Endothelial cell of umbilical vein (primary cell): ENCODE results near the gene MYO9A. TPM values are rescaled to one million over a fixed set of nuclear protein-coding genes. Genes with fewer than 3 reads are reported as not detected.

Experiments
- BruUV-seq: library from RNA; stranded (reverse); fragments of 400-500 nt; replicated peaks from 2 replicates; lab custom pipeline; 2021; lab: Mats Ljungman, UMichigan
- CTCF ChIA-PET: fragments of 300-600, 350-600 bp; sonication (Branson Sonifier 250); formaldehyde crosslinking; loops from one replicate; lab custom pipeline; 2021; ENCODE audit warnings: antibody characterized with exemption, inconsistent platforms; lab: Charles Lee
- POLR2A ChIA-PET: fragments of 300-600, 350-600 bp; sonication (Branson Sonifier 250); formaldehyde crosslinking; loops from one replicate; lab custom pipeline; 2021; ENCODE audit warnings: antibody characterized with exemption, inconsistent platforms; lab: Charles Lee
- DNase-seq: peaks from one replicate; pipeline ENCODE4 v3.0.0-alpha.2; 2011; ENCODE audit warnings: low read depth, low spot score
- FAIRE-seq: peaks from 2 replicates; lab custom pipeline; 2011; peaks lifted over from hg19 to GRCh38; lab: Jason Lieb, UNC
- H2AFZ ChIP-seq: 2 replicates; pipeline ENCODE4 v1.6.0; 2012; ENCODE audit warnings: low read depth, low read length, control low read depth, inconsistent platforms
- H3K27ac ChIP-seq: 2 replicates; pipeline ENCODE4 v1.5.1; 2011; ENCODE audit warnings: low read depth, mild to moderate bottlenecking, control low read depth, low read length, moderate library complexity; ENCODE audit not compliant: insufficient read depth
- H3K27me3 ChIP-seq, 2 experiments: 2 replicates each; pipeline versions ENCODE4 v1.6.0 to v1.6.1; 2011; ENCODE audit warnings: low read length in 2 of 2, mixed read lengths in 1 of 2; ENCODE audit not compliant: control insufficient read depth in 2 of 2, insufficient read depth in 2 of 2
- H3K36me3 ChIP-seq, 2 experiments: 2 replicates in 1 of 2; 3 replicates in 1 of 2; pipeline ENCODE4 v1.5.1; 2011; ENCODE audit warnings: low read length in 2 of 2, mild to moderate bottlenecking in 1 of 2, moderate library complexity in 1 of 2; ENCODE audit not compliant: control insufficient read depth in 2 of 2, insufficient read depth in 2 of 2; ENCODE audit errors: extremely low read depth in 1 of 2
- H3K4me1 ChIP-seq: 3 replicates; pipeline ENCODE4 v1.5.1; 2011; ENCODE audit warnings: mild to moderate bottlenecking, low read length; ENCODE audit not compliant: control insufficient read depth, insufficient read depth; ENCODE audit errors: extremely low read depth
- H3K4me2 ChIP-seq: 2 replicates; pipeline ENCODE4 v1.6.1; 2011; ENCODE audit warnings: low read length, control low read depth, mixed read lengths; ENCODE audit not compliant: insufficient read depth
- H3K4me3 ChIP-seq, 3 experiments: fragments of 200-600 bp in 1 of 3; sonication (generic), shearing (Covaris generic) in 1 of 3; replicated peaks in 1 of 3; 2 replicates each; pipeline ENCODE4 v1.5.1; 2011 to 2016; ENCODE audit warnings: control low read depth in 3 of 3, low read length in 3 of 3, mild to moderate bottlenecking in 2 of 3, inconsistent platforms in 1 of 3, low read depth in 1 of 3, moderate library complexity in 1 of 3; ENCODE audit not compliant: insufficient read depth in 1 of 3
- H3K79me2 ChIP-seq: 2 replicates; pipeline ENCODE4 v1.6.0; 2012; ENCODE audit warnings: low read length, inconsistent platforms; ENCODE audit not compliant: control insufficient read depth, insufficient read depth
- H3K9ac ChIP-seq: replicated peaks from 2 replicates; pipeline ENCODE3; 2011; ENCODE audit warnings: low read length, control low read depth; ENCODE audit not compliant: insufficient read depth; ENCODE audit errors: extremely low read depth
- H3K9me1 ChIP-seq: replicated peaks from 3 replicates; pipeline ENCODE4 v1.6.0; 2011; ENCODE audit warnings: mild to moderate bottlenecking, low read length; ENCODE audit not compliant: control insufficient read depth, insufficient read depth; ENCODE audit errors: extremely low read depth
- H3K9me3 ChIP-seq: replicated peaks from 2 replicates; pipeline ENCODE4 v1.5.1; 2012; ENCODE audit warnings: low read length, inconsistent platforms; ENCODE audit not compliant: control insufficient read depth, insufficient read depth
- H4K20me1 ChIP-seq: replicated peaks from 2 replicates; pipeline ENCODE3; 2011; ENCODE audit warnings: mild to moderate bottlenecking, low read length; ENCODE audit not compliant: control insufficient read depth, insufficient read depth; ENCODE audit errors: extremely low read depth
- EZH2 ChIP-seq: IDR thresholded peaks from 2 replicates; pipeline ENCODE4 v1.6.1; 2012; ENCODE audit warnings: borderline replicate concordance, low read depth, mild to moderate bottlenecking, moderate library complexity, low read length, inconsistent platforms; ENCODE audit not compliant: severe bottlenecking
- FOS ChIP-seq: IDR thresholded peaks from 2 replicates; pipeline ENCODE4 v1.6.1; 2011; ENCODE audit warnings: mild to moderate bottlenecking, low read length, moderate library complexity, borderline replicate concordance; ENCODE audit not compliant: insufficient read depth
- GATA2 ChIP-seq: IDR thresholded peaks from 2 replicates; pipeline ENCODE4 v1.7.0; 2011; ENCODE audit warnings: low read depth, mild to moderate bottlenecking, moderate library complexity, mixed read lengths, low read length; ENCODE audit not compliant: insufficient read length, insufficient read depth
- JUN ChIP-seq: IDR thresholded peaks from 2 replicates; pipeline ENCODE4 v1.6.1; 2011; ENCODE audit warnings: borderline replicate concordance, low read depth; ENCODE audit not compliant: insufficient read length, insufficient read depth
- MAX ChIP-seq: IDR thresholded peaks from 2 replicates; pipeline ENCODE4 v1.6.1; 2011; ENCODE audit not compliant: insufficient read depth, insufficient read length
- MYC ChIP-seq: IDR thresholded peaks from one replicate; pipeline ENCODE4 v1.6.1; 2011; ENCODE audit warnings: mild to moderate bottlenecking, low read depth, low read length
- POLR2A ChIP-seq: IDR thresholded peaks from 2 replicates; pipeline ENCODE4 v1.6.1; 2012; ENCODE audit warnings: low read depth, mild to moderate bottlenecking, control low read depth, low read length
- POLR2AphosphoS5 ChIP-seq: IDR thresholded peaks from 2 replicates; pipeline ENCODE4 v1.6.1; 2012; ENCODE audit warnings: low read depth, mild to moderate bottlenecking, control low read depth, low read length, moderate library complexity; ENCODE audit not compliant: insufficient read depth
- dilution Hi-C: fragments of 300-500 bp; cut with MboI; formaldehyde crosslinking; loops from one replicate; pipeline ENCODE4 v1.15.0; 2019; ENCODE audit warnings: low sequenced_read_pairs; ENCODE audit not compliant: extremely low pct_ligation_motif_present
- intact Hi-C: fragments of 100-400 bp; cut with micrococcal nuclease; formaldehyde crosslinking; loops from one replicate; pipeline ENCODE4 v1.10.0; 2022
- polyA plus RNA-seq, 4 experiments: library from polyadenylated mRNA; depleted of rRNA in 3 of 4; stranded (reverse) in 3 of 4; unstranded in 1 of 4; fragments of >200 nt; gene quantifications; 2 replicates each; pipeline versions ENCODE4 v1.2.1 to v1.2.3, GENCODE V29; 2011 to 2012; ENCODE audit warnings: missing spikeins in 1 of 4
- total RNA-seq: library from RNA; stranded (reverse); gene quantifications from 2 replicates; pipeline ENCODE4 v1.2.3, GENCODE V29; 2021
- TF ChIP-seq, protein P1 (sequence below), 2 donors: IDR thresholded peaks; 1 replicate in 1 of 2; 2 replicates in 1 of 2; pipeline ENCODE4 v1.5.1; 2011; ENCODE audit warnings: low read length in 2 of 2, mild to moderate bottlenecking in 2 of 2, moderate library complexity in 2 of 2, control low read depth in 1 of 2, inconsistent platforms in 1 of 2, low read depth in 1 of 2; ENCODE audit not compliant: insufficient read depth in 1 of 2; ENCODE audit errors: extremely low read depth in 1 of 2

Gene MYO9A
- total and polyA plus RNA-seq, 2 donors (not counting 3 experiments of a cell fraction or from before 2014, with no cell fraction given) = 6.4 to 30.3 TPM

DNA sequence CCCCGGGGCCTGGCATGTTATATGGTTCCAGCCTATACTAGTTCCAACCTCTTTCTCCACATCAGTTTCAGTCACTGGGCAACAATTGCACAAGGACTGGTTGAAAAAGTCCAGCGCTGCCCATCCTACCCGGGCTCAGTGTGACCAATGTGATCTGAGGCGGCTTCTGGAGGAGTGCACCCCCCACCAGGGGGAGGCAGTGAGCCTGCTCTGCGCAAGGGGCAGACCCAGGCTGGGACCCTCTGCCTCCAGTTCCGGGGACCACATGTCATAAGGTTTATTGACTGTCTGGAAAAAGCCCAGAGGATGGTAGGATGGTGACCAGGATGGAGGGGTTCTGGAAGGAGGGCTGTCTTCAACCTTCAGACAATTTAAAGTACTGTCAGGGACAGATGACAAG lies 333.2 kb downstream of the MYO9A start:
- Histone ChIP-seq H2AFZ (no peak overlapping the region), H3K4me1 (peaks cover 35% of the 10 kb centered on the region), H4K20me1 (no peaks in the 10 kb centered on the region), H3K79me2 (no peaks in the 10 kb centered on the region), H3K4me3 (no peak overlapping the region), H3K9me1 (no peaks in the 10 kb centered on the region), H3K9me3 (no peaks in the 10 kb centered on the region), H3K9ac (no peak overlapping the region), H3K27me3 (no peaks in the 10 kb centered on the region), H3K4me2 (no peak overlapping the region), H3K27ac (no peak overlapping the region), H3K36me3 (no peaks in the 10 kb centered on the region)
- TF ChIP-seq, protein P1, sequence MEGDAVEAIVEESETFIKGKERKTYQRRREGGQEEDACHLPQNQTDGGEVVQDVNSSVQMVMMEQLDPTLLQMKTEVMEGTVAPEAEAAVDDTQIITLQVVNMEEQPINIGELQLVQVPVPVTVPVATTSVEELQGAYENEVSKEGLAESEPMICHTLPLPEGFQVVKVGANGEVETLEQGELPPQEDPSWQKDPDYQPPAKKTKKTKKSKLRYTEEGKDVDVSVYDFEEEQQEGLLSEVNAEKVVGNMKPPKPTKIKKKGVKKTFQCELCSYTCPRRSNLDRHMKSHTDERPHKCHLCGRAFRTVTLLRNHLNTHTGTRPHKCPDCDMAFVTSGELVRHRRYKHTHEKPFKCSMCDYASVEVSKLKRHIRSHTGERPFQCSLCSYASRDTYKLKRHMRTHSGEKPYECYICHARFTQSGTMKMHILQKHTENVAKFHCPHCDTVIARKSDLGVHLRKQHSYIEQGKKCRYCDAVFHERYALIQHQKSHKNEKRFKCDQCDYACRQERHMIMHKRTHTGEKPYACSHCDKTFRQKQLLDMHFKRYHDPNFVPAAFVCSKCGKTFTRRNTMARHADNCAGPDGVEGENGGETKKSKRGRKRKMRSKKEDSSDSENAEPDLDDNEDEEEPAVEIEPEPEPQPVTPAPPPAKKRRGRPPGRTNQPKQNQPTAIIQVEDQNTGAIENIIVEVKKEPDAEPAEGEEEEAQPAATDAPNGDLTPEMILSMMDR (IDR thresholded peaks at IDR 0.05; ENCODE audit: extremely low read depth in 1 of 2, insufficient read depth in 1 of 2, low read depth in 1 of 2, low read length in 2 of 2) = peak; percentile 33 to 36
- no peak for TF ChIP-seq FOS
- dilution Hi-C loops = no loop called here
- ChIA-PET POLR2A (no interaction called here), CTCF (interaction anchor here (1.3 to 2.6 kb wide), 4 partner anchors 8 to 41 kb away, joined by 3 to 16 read pairs (median 9); no protein-coding TSS in a partner anchor)
- intact Hi-C loops = no loop called here
- no TSS peak for BruUV-seq
- FAIRE-seq (no peak), DNase-seq (no peak)

GRCh38 chr15:71782422-71783165 lies 335.4 kb downstream of the MYO9A start:
- Histone ChIP-seq H3K27ac (no peak overlapping the region), H3K4me2 (no peak overlapping the region), H3K9ac (no peak overlapping the region), H3K9me1 (no peaks in the 10 kb centered on the region), H3K4me1 (peaks cover 21% of the 10 kb centered on the region), H3K36me3 (no peaks in the 10 kb centered on the region), H3K27me3 (no peaks in the 10 kb centered on the region), H4K20me1 (no peaks in the 10 kb centered on the region), H3K9me3 (no peaks in the 10 kb centered on the region), H3K79me2 (no peaks in the 10 kb centered on the region), H3K4me3 (no peak overlapping the region), H2AFZ (no peak overlapping the region)
- FAIRE-seq (no peak), DNase-seq (no peak)
- no TSS peak for BruUV-seq
- CTCF ChIA-PET = interaction anchor here (2.7 to 5.1 kb wide), 3 partner anchors 18 to 374 kb away, joined by 14 to 81 read pairs (median 25); no protein-coding TSS in a partner anchor
- TF ChIP-seq POLR2A (no peak), MYC (no peak), JUN (no peak), POLR2AphosphoS5 (no peak), EZH2 (no peak), MAX (no peak), FOS (no peak), GATA2 (no peak)
- TF ChIP-seq, protein P1 (IDR thresholded peaks at IDR 0.05; ENCODE audit: extremely low read depth in 1 of 2, insufficient read depth in 1 of 2, low read depth in 1 of 2, low read length in 2 of 2) = no peak
- POLR2A ChIA-PET = no interaction called here
- intact Hi-C loops (no loop called here), dilution Hi-C loops (no loop called here)
